ENCODE data around the gene FSHR.

The FSHR gene

DNA sequence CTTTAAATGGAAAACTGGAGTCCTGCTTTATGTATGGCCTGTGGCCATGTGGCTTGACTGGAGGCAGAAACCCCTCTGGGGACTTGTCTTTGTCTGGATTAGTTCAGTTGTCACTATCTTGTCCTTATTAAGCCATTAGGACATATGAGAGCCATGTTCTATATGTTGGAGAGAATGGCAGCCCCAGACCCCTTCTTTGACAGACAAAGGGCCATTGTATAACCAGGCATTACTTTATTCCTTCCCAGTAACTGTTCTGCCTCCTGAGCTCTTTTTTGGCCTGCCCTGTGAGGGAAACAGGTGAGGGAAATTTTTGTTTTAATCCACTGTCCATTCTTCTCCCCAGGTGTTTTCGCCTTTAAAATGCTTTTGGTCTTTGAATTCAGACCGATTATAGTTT is 43.3 kb downstream of the FSHR start:
- no peak for DNase-seq

DNA sequence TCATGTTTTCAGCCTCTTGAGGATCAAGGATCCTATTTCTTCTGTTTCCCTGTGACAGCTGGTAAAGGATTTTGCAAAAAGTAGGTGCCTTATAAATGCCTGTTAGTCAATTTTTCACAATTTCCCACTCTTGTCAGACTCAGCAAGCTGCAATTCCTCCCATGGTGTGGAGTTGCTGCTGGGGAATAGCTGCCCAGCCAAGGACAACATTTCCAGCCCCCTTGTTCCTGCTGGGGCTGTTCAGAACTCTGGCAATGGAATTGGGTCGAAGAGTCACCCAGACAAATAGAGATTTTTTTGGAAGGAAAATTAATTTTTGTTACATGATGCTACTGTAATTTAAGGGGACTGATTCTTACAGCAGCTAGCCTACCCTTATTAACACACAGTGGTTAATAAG is 43.7 kb downstream of the FSHR start:
- DNase-seq = no peak

DNA sequence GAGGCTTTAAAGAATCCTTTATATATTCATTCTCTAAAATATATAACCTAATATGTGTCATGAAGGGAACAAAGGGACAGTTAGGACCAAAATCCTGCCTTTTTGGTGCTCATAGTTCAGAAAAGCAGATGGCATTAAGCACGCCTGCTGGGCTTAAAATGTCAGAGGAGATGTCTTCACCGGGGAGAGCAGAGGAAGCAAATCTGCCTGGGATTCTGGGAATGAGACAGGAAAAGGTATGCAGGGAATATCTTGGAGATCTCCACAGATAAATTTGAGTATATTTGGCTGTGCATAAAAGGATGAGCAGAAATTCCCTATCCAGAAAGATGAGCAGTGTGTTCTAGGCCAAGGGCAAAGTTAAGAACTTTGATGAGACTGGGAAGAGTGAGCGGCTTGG is 45.5 kb downstream of the FSHR start:
- no peak for DNase-seq

DNA sequence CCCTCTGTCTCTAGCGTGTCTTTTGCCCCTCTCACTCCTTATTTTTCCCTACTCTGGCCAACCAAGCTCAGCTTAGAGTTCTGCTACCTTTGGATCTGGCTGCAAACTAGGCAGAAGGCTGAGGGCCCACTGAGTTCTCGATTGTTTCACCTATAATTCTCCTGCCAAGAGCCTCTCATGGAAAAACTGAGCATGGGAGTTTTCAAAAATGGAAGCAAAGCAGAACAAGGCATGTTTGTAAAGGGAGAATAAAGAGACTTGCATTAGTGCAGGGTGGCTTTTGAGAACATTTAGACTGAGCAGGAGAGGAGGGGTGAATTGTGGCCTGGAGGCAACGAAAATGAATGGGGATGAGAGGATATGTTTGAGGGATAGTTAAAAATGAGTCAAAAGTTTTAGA is 45.9 kb downstream of the FSHR start:
- no peak for DNase-seq

DNA sequence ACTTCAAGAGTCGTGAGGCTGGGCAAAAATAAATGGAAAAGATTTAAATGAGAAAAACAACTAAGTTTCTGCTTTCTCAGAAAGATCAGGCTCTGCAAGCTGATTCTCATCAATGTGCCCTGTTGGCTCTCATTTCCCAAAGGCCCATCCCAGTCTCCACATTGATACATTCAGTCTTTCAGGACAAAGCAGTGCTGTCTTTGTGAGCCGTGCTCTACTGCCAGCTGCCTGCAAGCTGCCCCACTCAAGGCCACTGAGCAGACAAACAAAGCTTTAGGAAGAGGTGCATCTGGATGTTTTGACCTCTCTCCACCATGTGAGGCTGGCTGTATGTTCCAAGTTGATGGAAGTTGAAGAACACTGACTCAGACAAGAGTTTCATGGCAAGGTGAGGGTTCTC is 48.8 kb downstream of the FSHR start:
- DNase-seq = no peak

DNA sequence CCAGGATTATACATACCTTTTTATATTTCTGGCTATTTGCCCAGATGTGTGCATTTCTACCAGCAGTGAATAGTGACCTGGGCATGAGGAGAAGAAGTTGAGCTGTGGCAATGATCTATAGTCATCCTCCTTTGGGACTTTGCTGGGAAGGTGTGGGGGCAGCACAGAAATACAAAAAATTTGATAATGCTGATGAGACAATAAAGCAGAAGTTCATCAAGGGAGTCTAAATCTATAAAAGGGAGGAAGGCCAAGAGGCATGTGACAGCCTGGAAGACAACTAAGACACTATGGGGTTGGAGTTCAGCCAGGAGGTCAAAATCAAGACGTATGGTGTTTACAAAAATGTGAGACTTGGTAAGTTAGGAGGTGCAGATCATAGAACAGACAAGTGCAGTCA is 52.2 kb downstream of the FSHR start:
- no peak for DNase-seq

DNA sequence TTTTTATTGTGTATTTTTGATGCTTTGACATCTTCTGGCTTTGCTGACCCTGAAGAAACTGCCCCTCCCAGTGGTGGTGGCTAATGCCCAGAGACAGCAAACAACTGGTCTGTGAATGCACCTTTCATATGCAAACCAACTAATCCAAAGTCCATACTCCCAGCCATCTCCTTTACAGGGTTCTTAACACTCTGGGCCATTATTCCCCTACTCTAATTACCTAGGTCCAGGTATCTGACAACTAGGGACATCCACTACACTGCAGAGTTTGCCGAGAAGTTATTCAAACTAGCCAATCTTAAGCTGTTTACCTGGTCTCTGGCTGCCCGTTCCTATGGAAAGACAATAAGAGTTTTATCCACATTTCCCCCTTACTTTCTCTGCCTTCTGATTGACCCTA is 73.6 kb downstream of the FSHR start:
- no peak for DNase-seq

DNA sequence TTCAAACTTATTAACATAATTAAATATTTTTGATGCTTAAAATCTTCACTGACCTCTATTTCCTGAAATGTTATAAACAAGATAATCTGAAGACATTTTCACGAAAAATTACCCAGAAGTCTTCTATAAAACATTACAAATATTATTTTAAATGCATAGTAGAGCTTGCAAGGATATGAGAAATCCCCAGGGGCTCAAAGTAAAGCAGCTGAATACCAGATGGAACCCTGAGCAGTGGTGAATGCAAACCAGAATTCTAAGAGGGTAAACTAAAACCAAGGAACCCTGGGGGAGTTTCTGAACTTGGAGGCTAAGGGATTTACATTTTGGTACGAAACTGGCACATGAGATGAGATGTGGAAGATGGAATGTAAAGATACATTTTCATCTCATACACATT is 83.6 kb downstream of the FSHR start:
- DNase-seq = no peak

DNA sequence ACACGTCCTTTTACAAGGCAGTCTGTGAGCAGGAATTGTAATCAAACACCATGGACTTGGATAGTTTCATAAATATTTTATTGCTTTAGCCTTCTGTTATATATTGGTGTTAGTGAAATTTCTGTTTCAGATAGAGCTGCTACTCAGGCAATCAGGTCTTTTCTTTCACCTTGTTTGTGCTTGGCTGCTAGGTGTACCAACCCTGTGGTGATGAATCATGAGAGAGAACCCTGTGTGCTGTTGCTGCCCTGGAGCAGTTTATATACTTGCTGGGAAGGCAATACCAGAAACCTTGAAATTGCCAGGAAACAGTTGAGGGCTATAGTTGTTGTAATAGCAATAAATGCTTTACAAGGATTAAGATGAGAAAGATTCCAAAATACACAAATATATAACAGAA is 84.5 kb downstream of the FSHR start:
- DNase-seq = no peak

DNA sequence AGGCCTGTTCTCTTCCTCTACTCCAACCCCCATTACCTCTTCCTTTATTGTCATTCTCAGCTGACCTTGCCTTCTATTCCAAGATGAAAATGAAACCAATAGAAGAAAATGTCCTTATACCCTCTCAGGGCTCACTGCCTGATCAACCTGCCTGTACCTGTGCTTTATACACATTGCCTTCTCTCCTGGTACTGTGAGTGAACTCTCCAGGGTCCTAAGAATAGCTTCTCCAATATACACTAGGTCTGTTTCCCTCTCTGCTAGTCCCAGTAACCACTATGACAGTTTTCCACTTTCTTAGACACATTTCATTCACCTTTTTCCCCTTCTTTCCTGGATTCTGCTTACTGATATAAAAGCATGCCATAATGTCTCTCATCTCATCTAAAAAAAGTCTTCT is 85.7 kb downstream of the FSHR start:
- DNase-seq = no peak

DNA sequence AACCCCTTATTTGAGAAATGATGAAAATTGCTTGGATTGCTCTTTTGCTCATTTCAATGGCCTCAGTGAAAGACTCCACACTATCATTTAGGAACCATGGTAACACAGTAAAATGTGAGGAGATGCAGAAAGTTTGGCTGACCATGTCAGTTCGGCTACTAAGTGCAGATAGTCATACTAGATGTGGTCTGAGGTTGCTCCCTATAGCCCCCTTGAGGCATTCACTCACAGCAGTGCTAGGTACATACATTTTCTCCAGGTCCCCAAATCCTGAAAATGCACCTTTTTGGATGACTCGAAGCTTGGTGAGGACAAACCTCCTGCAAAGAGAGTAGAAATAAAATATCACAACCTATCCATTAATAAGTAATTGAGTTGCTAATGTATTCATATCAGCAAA is 86.3 kb downstream of the FSHR start:
- no peak for DNase-seq

DNA sequence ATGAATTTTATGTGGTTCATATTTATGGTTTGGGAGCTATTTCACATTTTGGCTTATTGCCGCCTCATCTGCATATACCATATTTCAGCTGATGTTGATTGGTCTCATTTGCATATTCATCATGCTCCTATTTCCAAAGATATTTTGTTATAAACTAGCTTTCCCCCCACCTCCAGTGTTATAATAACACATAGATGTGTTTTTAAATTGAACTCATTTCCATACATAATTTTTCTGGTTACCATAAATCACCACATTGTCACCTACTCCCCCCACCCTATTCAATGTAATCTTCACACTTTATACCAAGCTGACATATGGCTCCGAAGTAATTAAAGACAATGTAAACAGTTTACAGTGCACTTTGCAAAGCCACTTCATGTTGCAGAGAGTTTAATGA is 101.2 kb downstream of the FSHR start:
- DNase-seq = no peak

DNA sequence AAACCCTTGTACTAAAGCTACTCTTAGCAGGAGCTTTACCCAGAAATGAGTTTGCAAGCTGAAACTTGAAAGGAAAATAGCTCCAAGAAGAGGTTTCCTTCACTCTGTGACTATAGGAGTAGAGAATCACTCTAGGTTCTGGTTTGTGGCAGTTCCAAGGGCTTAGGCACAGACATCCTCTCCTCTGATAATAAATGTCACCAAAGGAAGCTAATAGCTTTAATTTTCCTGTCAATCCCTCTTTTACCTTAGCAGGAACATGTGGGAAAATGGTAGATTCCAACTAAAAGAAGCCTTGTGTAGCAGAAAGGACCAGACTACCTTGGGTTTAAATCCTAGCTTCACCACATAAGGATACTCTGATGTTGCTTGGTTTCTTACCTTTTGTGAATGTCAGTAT is 104.0 kb downstream of the FSHR start:
- DNase-seq = no peak

DNA sequence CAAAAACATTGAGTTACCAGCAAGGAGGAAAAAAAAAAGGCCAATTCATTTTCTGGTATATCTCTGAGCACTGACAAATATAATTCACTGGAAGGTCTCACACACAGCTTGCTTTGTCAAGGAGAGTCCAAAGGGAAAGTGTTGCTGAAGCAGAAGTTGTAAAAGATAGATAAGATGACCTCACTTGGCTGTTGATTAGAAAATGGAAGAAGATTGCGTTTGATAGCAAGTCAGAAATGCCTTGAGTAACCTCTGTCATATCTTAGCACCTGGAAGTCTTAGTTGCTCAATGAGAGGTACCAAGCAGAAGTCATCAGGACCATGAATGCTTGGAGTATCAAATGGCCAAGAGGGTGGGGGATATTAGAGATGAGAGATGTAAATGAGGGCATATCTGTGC is 105.2 kb downstream of the FSHR start:
- DNase-seq = no peak

DNA sequence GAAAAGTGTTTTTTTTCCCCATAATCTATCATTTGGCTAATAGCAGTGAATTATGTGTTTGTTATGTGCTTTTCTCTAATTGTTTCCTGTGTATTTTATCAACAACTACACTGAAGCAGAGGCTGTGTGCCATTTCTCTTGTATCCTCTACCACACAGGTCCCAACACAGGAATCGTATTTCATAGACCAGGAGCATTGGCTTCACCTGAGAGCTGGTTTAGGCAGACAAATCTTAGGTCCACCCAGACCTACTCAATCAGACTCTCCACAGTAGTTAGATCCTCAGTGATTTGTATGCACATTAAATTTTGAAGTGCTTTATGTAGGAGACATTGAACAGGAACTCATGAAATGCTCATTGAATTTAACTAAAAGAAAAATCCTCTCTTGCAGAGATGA is 109.2 kb downstream of the FSHR start:
- DNase-seq = no peak

DNA sequence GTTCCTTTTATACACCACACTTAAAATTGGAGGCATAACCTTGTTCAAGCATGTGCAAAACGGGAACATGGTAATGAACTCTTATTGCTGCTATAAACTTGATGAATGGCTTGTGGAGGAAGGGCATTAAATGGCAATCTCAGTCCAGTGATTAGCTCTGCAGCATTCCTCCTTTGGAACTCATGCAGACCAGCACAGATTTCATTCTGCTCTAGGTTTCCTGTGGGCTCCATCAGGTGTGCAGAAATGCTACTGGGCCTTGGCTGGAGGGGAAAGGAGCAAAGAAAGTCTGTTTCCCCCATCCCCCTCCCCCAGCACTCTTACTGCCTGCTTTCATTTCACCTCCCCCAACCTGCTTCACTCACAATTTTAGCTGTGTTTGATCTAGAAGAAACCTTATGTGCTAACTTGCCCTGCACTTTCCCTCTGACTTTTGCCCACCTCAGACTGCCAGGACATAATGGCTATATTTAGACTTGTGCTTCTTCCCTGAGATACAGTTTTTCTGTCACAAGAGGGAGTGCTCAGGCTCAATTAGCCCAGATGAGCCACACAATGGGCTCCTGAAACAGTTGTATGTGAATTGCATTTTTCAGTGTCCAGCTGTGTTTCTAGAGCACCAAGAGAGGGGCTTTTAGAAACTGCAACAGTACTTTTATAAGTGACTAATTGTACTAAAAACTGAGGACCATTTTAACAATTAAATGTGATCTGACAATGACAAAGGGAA is 109.8 kb downstream of the FSHR start:
- no peak for DNase-seq

DNA sequence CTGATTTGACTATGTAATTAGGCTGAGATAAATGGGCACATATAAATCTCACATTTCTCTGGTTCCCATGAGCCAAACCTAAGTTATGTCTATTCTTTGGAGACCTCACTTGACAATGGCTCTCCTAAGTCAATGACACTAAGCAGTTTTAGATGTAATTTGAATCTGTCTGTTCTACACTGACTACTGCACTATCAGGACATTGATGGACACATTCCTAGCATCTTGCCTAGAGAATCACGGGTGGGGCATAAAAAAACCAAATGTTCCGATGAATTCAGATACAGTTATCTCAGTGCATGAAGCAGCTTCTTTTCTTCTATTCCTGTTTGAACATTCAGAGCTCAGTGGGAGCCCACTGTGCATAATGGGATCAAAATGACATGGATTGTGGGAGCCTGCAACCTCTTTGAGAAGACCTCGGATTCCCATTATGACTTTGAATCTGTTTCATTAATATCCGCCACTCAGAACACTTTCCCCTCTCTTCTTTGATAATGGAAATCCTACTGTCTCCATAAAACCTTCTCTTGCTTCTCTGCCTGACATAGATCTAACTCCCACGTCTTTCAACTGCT is 110.8 kb downstream of the FSHR start:
- DNase-seq = no peak

DNA sequence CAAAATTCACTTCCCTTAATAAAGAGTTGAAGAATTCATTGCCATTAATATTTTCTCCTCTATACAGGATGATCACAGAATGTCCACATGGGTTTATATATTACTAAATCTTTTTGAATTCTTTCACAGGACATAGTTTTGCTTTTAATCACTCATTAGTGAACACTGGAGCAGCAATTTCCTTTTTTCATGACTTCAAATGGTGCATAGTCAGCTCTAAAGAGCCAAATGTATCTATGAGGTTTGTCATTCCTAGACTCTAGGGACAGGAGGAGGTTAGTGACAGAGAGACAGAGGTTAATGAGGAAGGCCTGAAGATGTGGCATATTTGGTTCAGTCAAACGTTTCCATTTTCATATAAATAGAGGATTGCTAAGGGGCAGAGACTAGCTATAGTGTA is 111.8 kb downstream of the FSHR start:
- no peak for DNase-seq

DNA sequence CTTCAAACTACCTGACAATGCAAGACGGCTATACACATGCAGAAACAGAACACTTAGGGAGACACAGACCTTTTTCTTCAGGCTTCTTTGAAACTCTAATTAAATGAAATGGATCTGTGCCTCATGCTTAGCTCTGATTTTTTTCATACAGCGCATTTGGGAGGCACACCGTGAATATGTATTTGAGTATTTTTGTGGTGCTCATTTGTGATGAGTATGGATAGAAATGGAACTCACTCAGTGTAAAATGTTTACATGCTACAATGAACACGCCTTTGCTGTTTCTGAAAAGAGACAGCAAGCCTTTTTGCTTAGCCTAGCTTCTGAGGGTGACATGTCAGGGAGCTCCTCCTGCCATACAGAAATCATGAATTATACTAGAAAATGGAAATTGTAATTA is 113.3 kb downstream of the FSHR start:
- no peak for DNase-seq

DNA sequence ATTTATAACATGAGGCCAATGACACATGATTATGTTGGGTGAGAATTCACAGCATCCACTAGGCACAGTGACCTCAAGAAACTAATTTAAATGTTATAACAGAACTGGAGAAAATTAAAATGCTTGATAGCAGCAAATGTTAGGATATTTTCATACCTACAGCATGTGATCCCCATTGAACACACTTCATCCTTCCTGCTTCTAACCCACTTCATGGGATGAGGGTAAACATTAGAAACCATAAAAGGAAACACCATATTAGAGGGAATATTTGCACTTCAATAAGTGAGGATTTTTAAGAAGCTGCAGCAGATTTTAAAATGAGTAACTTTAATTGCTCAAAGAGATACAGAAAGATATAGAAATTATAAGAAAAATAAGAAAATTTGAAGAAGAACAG is 117.1 kb downstream of the FSHR start:
- no peak for DNase-seq

DNA sequence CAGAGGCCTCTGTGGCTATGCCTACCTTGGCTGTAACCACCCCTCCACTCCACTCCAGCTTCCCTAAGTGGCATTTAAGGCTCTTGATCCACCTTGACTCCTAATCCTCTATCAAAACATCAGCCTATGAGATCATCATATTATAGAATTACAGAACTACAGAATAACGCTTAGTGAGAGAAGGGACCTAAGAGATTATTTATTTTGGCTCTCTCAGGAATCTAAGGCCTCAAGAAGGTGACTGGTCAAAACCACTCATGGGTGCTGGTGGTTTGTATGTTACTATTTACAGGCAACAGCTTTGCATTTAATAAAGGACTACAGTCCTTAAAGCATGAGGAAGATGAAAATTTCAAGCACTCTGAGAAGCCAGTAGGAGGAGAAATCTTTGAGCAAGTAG is 118.8 kb downstream of the FSHR start:
- DNase-seq = no peak

DNA sequence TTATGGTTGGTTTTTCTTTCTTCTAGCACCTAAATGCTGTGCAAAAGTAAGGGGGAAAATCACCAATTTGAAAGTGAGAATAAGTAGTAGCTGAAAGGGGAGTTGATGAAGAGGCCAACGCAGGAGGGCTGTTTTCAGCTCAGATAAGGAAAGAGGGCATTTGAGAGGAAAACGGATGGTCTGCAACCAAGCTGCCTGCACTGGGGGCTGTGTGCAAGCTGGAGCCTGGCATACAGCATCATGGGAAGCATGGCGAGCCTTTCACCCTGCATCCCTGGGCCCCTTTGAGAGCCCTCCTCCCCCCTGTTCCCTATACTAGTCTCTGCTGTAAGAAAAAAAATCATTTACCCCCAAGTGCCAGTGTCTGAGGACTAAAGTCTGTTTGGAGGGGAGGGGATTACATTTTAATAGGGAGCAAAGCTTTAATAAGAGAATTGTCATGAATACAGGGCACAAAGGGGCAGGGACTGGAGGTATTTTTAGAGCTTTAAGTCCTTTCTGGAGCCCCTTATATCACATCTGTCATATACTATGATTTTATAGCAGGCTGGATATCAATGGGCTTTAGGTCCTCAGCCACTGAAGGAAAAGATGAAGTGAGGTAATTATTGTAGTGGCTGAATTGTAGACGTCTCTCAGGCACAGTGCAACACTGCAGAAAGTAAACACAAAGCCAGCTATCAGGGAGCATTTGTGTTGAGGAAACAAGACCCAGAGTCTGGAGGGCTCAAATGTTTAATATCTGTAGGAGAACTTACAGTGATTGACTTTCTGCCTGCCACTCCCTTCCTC is 120.7 kb downstream of the FSHR start:
- DNase-seq = no peak

DNA sequence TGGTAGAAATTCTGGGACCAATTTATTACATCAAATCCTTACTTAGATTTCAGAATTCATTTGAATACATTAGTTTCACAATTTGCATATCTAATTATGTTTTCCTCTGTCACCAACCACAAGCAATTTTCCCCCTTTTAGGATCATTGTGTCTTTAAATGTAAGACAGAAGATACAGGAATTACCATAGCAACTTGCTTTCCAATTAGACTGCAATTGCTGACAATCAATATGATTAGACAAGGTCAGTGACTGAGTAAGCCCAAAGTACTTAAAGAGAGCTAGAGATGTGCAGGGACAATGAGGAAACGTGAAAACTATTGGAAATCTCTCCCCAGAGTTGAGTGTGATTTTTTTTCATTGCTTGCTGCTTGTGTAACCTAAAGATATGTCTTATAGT is 121.4 kb downstream of the FSHR start:
- no peak for DNase-seq

DNA sequence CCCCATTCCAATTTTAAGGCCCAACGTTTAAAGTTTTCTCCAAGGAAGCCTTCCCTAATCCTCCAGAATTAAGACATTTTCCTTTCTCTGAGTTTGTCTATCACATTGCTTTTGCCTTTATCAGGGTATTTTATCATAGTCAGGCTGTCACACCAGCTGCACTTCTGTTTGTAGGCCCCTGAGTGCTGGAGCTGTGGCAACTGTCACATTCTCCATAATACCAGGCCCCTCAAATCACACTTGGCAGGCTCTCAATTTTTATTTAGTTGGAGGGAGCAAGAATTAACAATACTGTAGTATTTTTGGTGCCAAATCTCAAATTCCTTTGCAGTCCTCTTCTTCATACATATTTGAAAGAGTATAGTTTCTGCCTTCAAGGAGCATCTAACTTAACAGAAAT is 122.2 kb downstream of the FSHR start:
- DNase-seq = no peak

DNA sequence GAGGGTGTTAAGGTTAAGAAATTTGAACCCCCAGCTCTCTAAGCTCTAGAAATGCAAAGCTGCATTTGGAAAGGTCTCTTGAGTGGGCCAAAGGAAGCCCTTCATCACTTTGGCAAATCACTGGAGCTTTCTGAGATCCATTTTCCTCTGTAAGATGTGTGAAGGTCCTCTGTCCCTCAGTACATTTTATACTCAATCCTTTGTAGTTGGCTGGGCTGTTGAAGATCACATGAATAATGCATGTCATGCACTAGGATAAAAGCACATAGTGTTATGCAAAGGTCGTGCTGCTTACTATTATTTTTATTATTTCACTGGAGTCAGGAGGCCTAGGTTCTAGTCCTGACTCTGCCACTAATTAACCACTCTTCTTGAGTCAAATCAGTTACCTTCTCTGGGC is 124.9 kb downstream of the FSHR start:
- no peak for DNase-seq

All from stimulated activated CD8-positive, alpha-beta memory T cell treated with anti-CD3 and anti-CD28 coated beads, Interleukin-4, amount 100 ng/mL, for 48 hours (primary cell).